GM12878 (cell line): ENCODE results near the gene HOTAIR. TPM values are rescaled to one million over a fixed set of nuclear protein-coding genes. Genes with fewer than 3 reads are reported as not detected.

Experiments used
- ATAC-seq: fragments of 200-7000 bp; cut with Tn5 transposase; 3 replicates; pipeline ENCODE4 v1.9.1; 2020; ENCODE audit warnings: mild to moderate bottlenecking, moderate library complexity
- BruUV-seq: library from RNA; stranded (reverse); fragments of 400-500 nt; replicated peaks from 2 replicates; lab custom pipeline; 2021; lab: Mats Ljungman, UMichigan
- CTCF ChIA-PET: fragments of 300-600 bp; sonication (Branson Sonifier 250); formaldehyde crosslinking; extraction: SDS; loops from one replicate; lab custom pipeline; 2021; ENCODE audit warnings: inconsistent platforms; lab: Yijun Ruan, JAX
- POLR2A ChIA-PET: fragments of 350-600 bp; formaldehyde crosslinking; extraction: SDS; loops from one replicate; lab custom pipeline; 2021; ENCODE audit warnings: inconsistent platforms; lab: Charles Lee
- RAD21 ChIA-PET: fragments of 300-600 bp; sonication (Branson Sonifier 250); formaldehyde crosslinking; loops from one replicate; lab custom pipeline; 2023; ENCODE audit warnings: antibody characterized with exemption; ENCODE audit not compliant: unreplicated experiment; lab: Charles Lee
- SMC1A ChIA-PET: fragments of 300-600 bp; sonication (Branson Sonifier 250); formaldehyde crosslinking; loops from one replicate; lab custom pipeline; 2023; ENCODE audit not compliant: unreplicated experiment, uncharacterized antibody; lab: Charles Lee
- DNase-seq: peaks from one replicate; pipeline ENCODE4 v3.0.0-alpha.2; 2011; ENCODE audit warnings: low read depth, low spot score
- FAIRE-seq: peaks from 3 replicates; lab custom pipeline; 2011; peaks lifted over from hg19 to GRCh38; lab: Jason Lieb, UNC
- H2AFZ ChIP-seq: 2 replicates; pipeline ENCODE4 v1.6.0; 2011; ENCODE audit warnings: low read depth, low read length, control low read depth; ENCODE audit not compliant: control insufficient read depth
- H3K27ac ChIP-seq: 2 replicates; pipeline ENCODE4 v1.5.1; 2011; ENCODE audit warnings: control low read depth; ENCODE audit not compliant: control insufficient read depth, insufficient read depth
- H3K27me3 ChIP-seq, 2 experiments: replicated peaks in 1 of 2; 2 replicates each; pipeline versions ENCODE4 v1.6.0 to v1.6.1; 2011; ENCODE audit warnings: low read length in 1 of 2; ENCODE audit not compliant: control insufficient read depth in 2 of 2, insufficient read depth in 2 of 2
- H3K36me3 ChIP-seq, 2 experiments: 2 replicates each; pipeline ENCODE4 v1.5.1; 2011; ENCODE audit warnings: low read length in 1 of 2; ENCODE audit not compliant: control insufficient read depth in 2 of 2, insufficient read depth in 2 of 2
- H3K4me1 ChIP-seq: 2 replicates; pipeline ENCODE4 v1.6.1; 2011; ENCODE audit warnings: mild to moderate bottlenecking, low read length, moderate library complexity, mixed read lengths; ENCODE audit not compliant: control insufficient read depth, insufficient read depth
- H3K4me2 ChIP-seq: 2 replicates; pipeline ENCODE4 v1.6.0; 2011; ENCODE audit warnings: control low read depth; ENCODE audit not compliant: control insufficient read depth, insufficient read depth
- H3K4me3 ChIP-seq: fragments of 200-600 bp; sonication (generic); 2 replicates; pipeline ENCODE4 v1.5.1; 2016
- H3K79me2 ChIP-seq: 2 replicates; pipeline ENCODE4 v1.6.0; 2011; ENCODE audit warnings: low read length; ENCODE audit not compliant: control insufficient read depth, insufficient read depth
- H3K9ac ChIP-seq: 2 replicates; pipeline ENCODE4 v1.8.0; 2011; ENCODE audit warnings: low read length, control low read depth, mixed read lengths; ENCODE audit not compliant: control insufficient read depth, insufficient read depth
- H3K9me3 ChIP-seq: replicated peaks from 3 replicates; pipeline ENCODE4 v1.5.1; 2011; ENCODE audit warnings: mild to moderate bottlenecking, low read length; ENCODE audit not compliant: control insufficient read depth, insufficient read depth
- H4K20me1 ChIP-seq: 2 replicates; pipeline ENCODE4 v1.6.0; 2011; ENCODE audit not compliant: control insufficient read depth, insufficient read depth
- EZH2 ChIP-seq: IDR thresholded peaks from 2 replicates; pipeline ENCODE4 v1.6.1; 2012; ENCODE audit warnings: low read depth, mild to moderate bottlenecking, control low read depth, inconsistent platforms, low read length, borderline replicate concordance; ENCODE audit not compliant: control insufficient read depth
- RBBP5 ChIP-seq: fragments of 200-600 bp; sonication (generic); conservative IDR thresholded peaks from 2 replicates; pipeline ENCODE4 v1.6.1; 2016
- SREBF1 ChIP-seq: IDR thresholded peaks from 2 replicates; pipeline ENCODE4 v1.6.1; 2012; ENCODE audit warnings: mild to moderate bottlenecking, low read length
- STAT3 ChIP-seq: IDR thresholded peaks from 2 replicates; pipeline ENCODE4 v1.6.1; 2011; ENCODE audit warnings: low read depth, low read length, improper control_type of control experiment
- ZNF384 ChIP-seq: IDR thresholded peaks from 2 replicates; pipeline ENCODE4 v1.6.1; 2012; ENCODE audit warnings: low read depth, mild to moderate bottlenecking, low read length, improper control_type of control experiment, borderline replicate concordance
- WGBS: methylation state at CpG from one replicate; pipeline ENCODE4 v1.1.6; 2016; ENCODE audit warnings: low lambda C conversion rate; ENCODE audit not compliant: insufficient replicate concordance, insufficient coverage; ENCODE audit errors: missing lambda C conversion rate; 5-methylcytosine and 5-hydroxymethylcytosine counted together
- in situ Hi-C: fragments of 300-500 bp; cut with MboI; formaldehyde crosslinking; loops from 9 replicates; pipeline ENCODE4 v1.14.3; 2018; ENCODE audit warnings: mixed read lengths
- intact Hi-C: fragments of 100-400 bp; cut with micrococcal nuclease; formaldehyde crosslinking; loops from one replicate; pipeline ENCODE4 v1.14.2; 2022; ENCODE audit not compliant: unreplicated experiment
- polyA plus RNA-seq, 11 experiments: library from polyadenylated mRNA; depleted of rRNA in 4 of 11; unstranded in 6 of 11; stranded (reverse) in 5 of 11; fragments of >200 nt; fragmentation: Nextera tagmentation in 4 of 11; fragmentation: Illumina TruSeq in 1 of 11; extraction: Ambion mirVana in 4 of 11; extraction: Trizol in 1 of 11; gene quantifications; 1 replicate in 1 of 11; 2 replicates in 10 of 11; pipeline versions ENCODE4 v1.2.1 to v1.2.3, GENCODE V29; 2011 to 2016; ENCODE audit warnings: inconsistent platforms in 2 of 11, missing spikeins in 2 of 11, low read depth in 1 of 11
- total RNA-seq, 4 experiments: library from RNA; depleted of rRNA in 3 of 4; stranded (reverse); fragments of >200 nt in 3 of 4; fragmentation: Illumina TruSeq in 1 of 4; extraction: Trizol in 1 of 4; gene quantifications; 2 replicates each; pipeline versions ENCODE4 v1.2.1 to v1.2.3, GENCODE V29; 2013 to 2021

HOTAIR gene
- total and polyA plus RNA-seq, 10 of the 15 experiments (the other 5 are each of a cell fraction or from before 2014, with no cell fraction given) = not detected

- TF ChIP-seq SREBF1 (no peak), STAT3 (no peak), RBBP5 (no peak), ZNF384 (no peak), EZH2 (peak; percentile 92; the same call in 1 of the 2 replicates)
- FAIRE-seq (no peak), DNase-seq (no peak), ATAC-seq (no peak)
- Histone ChIP-seq H3K4me3 (no peak overlapping the region), H3K27ac (no peak overlapping the region), H3K9me3 (no peaks in the 10 kb centered on the region), H3K4me2 (no peak overlapping the region), H4K20me1 (no peaks in the 10 kb centered on the region), H3K79me2 (no peaks in the 10 kb centered on the region), H2AFZ (no peak overlapping the region), H3K9ac (no peak overlapping the region), H3K4me1 (no peaks in the 10 kb centered on the region), H3K36me3 (no peaks in the 10 kb centered on the region), H3K27me3 (peaks cover 13 to 34% of the 10 kb centered on the region in 2 experiments)
- ChIA-PET SMC1A (interaction anchor here (1.2 kb wide), 1 partner anchor 135 kb away, joined by 3 read pairs; no protein-coding TSS in a partner anchor), CTCF (interaction anchor here (0.6 kb wide), 1 partner anchor 1349 kb away, joined by 3 read pairs; no protein-coding TSS in a partner anchor), POLR2A (no interaction called here), RAD21 (no interaction called here)
- in situ Hi-C loops = no loop called here
- 39% methylated on average over 24 of the region's 45 CpGs for WGBS
- no TSS peak for BruUV-seq
- intact Hi-C loops = no loop called here
Observed at GRCh38 chr12:53927220-53928029, 47.3 kb downstream of the HOTAIR start.
